ENCODE results near the gene SEPTIN10.
"Not testable (repeated sequence)": the region's sequence is repeated elsewhere in the genome, so short reads cannot be mapped to it uniquely, and the experiment has no call there.

SEPTIN10 gene

DNA sequence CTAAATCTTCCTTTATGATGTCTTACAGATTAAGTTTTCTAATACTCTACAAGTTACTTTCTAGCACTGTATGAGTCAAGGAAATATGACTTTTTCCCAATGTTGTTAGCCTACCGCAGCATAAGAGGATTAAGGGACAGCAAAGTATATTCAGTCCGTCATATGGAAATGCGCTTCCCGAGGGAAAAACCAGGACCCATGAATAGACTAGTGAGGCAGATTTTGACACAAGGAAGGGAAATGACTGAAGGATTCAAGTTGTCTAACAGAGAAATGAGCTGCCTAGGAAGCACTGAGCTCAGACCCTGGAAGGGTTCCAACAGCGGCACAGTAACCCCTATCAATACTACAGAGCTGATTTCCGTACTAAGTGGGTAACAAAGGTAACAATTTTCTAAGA is 12.0 kb downstream of the SEPTIN10 start:
- no peak for DNase-seq (ENCODE audit: low read depth)

DNA sequence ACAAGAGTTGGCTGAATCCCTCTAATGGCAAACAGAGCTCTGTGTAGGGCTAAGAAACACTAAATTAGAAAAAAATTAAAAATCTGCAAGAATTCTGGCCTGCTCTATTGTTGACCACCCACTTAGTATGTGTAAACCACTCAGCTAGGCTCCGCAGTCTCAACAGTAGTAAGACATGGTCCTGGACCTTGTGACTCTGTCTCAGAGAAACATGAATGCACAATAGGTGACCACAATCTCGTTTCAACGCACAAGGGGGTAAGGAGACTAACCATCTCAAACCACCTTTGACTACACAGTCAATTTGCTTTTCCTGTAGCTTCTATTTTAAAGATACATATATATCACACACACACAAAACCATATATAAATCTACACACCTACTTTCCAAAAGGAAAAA is 16.5 kb downstream of the SEPTIN10 start:
- no peak for DNase-seq (ENCODE audit: low read depth)

DNA sequence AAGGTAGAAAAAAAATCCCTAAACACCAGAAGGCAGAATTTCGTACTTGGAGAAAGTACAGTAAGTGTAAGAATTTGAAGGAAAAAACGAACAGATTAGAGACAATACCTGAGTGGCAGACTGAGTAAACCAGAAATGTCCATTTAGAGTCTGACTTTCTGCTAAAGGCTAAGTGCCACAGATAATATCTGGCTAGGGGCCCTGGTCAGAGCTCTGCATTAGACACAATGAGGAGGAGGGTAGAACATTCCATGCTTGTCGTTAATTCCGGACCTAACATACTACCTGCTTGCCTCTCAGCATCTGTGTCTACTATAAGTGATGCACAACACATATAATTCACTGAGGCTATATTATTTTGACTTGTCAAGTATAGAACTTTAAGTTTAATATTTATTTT is 18.1 kb downstream of the SEPTIN10 start:
- no peak for DNase-seq (ENCODE audit: low read depth)

DNA sequence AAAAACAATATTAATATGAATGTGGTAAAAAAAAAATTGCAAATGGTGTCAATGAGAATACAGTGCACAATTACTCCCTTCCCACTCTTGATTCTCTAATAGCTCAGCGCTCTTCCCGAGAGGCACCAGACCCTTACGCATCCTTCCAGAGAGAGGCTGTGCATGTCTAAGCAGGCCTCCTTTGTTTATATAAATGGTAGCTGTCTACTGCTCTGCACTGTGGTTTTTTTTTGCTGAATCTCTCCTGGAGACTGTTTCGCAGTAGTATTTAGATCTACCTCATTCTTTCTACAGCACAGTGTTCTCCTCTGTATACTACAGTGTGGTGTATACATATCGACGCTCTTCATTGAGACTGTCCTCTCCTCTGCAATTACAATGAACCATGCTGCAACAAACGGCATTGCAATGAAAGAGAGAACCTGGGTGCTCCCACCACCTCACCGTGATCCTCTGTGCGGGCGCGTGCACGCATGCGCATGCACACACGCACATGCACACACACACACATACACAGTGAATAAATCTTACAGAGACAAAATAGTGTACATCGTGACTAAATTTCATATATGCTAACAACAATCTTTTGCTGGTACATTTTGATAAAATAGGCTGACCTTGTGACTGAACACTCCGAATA is 19.4 kb downstream of the SEPTIN10 start:
- peak; percentile 76 for DNase-seq (ENCODE audit: low read depth)

DNA sequence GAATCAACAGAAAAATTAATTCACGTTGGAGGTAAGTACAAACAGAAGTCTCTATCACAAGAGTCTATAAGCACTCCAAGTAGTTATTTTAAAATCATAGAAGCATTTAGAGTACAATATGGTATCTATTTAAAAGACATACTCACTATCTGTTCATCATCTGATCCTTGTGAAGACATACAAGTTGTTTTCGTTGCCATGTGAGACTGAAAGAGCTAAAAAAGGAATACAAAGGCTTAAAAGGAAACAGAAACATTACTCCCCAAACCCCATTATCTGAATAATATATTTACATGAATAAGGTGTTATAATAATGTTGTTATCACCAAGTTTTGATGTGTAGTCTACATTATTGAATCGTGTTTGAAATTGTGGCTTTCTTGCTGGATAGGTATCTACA is 20.9 kb downstream of the SEPTIN10 start:
- no peak for DNase-seq (ENCODE audit: low read depth)

DNA sequence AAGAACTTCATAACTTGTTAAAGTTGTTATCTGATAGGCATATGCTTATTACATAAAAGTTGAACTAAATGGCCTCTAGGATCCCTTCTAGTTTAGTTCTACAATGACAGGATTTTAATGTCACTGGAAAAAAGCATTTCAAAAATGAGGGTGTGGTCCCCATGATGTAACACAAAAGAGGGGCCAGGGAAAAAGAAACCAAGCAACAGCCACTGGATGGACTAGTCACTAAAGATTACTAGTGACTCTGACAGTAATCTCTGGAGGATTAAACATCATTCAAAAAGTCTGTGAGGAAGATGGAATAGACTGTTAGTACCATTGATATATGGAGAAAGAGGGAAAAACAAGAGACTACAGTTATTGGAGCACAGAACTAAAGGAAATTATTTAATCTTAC is 22.6 kb downstream of the SEPTIN10 start:
- no peak for DNase-seq (ENCODE audit: low read depth)

DNA sequence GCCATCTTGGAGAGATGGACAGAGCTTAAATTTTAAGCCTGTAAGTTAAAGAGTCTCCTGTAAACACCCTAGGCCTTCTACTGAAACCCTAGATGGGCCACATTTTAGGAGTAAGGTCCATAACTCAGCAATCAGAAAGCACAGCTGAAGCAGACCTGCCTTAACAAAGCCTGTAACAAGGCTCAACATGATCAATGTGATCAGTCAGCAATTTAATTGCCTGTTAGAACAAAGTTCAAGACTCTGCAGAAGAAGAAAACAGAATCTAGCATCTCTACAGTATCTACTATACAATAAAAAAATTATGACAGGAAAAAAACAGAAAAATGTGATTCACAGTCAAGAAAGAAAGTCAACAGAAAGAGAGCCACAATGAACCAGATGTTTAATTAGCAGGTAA is 27.1 kb downstream of the SEPTIN10 start:
- no peak for DNase-seq (ENCODE audit: low read depth)

DNA sequence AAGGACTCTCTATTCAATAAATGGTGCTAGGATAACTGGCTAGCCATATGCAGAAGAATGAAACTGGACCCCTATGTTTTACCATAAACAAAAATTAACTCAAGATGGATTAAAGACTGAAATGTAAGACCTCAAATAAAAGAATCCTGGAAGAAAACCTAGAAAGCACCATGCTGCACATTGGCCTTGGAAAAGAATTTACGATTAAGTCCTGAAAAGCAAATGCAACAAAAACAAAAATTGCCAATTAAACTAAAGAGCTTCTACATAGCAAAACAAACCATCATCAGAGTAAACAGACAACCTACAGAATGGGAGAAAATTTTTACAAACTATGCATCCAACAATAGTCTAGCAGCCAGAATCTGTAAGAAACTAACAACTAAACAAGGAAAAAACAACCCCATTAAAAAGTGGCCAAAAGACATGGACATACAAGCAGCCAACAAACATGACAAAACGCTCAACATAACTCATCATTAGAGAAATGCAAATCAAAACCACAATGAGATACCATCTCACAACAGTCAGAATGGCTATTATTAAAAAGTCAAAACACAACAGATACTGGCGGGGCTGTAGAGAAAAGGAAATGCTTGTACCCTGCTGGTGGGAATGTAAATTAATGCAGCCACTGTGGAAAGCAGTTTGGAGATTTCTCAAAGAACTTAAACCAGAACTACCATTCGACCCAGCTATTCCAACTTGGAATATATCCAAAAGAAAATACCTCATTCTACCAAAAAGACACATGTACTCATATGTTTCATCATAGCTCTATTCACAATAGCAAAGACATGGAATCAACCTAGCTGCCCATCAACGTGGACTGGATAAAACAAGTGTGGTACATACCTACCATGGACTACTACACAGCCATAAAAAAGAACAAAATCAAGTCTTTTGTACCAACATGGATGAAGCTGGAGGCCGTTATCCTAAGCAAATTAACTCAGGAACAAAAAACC is 30.6 kb downstream of the SEPTIN10 start:
- peak; percentile 54 for DNase-seq (ENCODE audit: low read depth)

DNA sequence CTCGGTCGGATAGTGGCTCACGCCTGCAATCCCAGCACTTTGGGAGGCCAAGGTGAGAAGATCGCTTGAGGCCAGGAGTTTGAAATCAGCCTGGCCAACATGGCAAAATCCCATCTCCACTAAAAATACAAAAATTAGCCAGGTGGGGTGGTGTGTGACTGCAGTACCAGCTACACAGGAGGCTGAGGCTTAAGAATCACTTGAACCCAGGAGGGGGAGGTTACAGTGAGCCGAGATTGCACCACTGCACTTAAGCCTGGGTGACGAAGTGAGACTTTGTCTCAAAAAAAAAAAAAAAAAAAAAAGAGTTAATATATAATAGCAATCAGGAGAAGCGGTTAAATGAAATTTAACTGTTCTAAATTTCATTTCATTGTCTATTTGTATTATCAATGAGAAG is 36.1 kb downstream of the SEPTIN10 start:
- not testable (repeated sequence) for DNase-seq (ENCODE audit: low read depth)

DNA sequence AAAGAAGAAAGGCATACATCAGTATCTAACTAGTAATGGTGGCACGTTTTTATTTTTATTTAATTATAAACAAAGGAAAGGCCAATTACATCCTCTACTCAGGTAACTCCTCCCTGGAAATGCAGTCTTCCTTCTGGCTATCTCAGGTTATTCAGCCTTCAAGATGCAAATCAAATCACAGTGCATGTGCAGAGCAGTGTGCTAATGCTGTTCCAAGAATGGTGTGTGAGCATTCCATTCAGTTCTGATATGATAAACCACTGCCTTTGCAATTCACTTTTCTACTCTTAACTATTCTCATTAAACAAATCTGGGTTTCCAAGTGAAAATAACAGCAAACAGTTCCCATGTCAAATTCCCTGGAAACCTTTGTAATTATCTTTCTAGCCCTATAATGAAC is 38.4 kb downstream of the SEPTIN10 start:
- no peak for DNase-seq (ENCODE audit: low read depth)

DNA sequence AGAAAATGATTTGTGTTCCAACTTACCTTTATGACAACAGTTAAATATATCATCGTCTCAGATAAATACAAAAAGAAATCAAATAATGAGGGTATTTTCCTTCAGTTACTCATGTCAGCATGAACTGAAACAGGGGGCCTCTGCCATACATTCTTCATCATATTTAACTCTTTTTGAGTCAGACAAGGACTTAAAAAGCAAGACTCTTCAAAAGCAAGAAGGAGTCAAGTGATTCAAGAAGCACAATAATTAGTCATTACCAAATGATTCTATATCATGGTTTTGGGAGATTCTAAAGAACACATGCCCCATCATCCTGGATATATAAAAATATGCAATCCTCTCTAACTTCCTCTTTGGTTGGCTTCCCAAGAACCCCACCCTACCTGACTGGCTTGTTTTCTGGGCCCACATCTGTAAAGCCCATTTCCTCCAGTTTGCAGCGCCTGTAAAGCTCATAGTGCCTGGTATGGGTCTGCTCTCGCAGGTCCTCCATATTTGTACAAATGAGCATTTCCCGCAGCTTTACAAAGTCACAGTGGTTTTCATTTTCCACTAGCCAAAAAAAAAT is 49.7 kb downstream of the SEPTIN10 start:
- DNase-seq (ENCODE audit: low read depth), result no peak

DNA sequence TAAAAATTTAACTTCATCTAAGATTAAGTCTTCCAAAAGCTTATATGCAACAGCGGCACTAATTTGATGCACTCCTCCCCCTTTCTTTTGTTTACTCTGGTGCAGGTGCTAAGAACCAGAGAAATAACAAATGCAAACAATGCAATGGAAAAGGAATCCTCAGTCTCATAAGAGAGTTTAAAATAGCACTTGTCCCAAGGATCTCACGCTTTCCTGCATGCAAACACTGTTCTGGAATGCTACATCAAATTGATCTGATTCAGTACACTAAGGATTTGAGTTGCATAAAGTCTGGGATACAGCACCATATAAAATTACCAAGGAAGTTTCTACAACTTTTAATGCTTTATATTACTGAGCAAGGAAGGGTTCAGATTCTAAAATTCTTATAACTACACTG is 50.5 kb downstream of the SEPTIN10 start:
- DNase-seq (ENCODE audit: low read depth), result no peak

DNA sequence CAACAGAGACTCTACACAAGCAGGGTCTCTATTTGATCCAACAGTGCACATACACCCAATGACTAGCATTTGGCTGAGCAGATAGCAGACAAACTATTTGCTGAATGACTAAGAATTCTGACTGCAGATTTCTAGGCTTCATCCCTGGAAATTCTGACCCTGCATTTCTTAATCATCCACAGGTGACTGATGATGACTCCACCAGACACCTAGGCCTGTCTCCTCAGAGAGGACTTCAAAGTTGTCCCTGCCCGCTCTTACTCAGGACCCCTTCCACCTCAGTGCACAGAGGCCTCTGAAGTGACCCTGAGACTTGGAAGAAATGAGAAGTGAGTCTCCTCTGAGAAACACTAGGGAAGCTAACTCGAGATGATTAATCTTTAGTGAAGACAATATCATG is 51.3 kb downstream of the SEPTIN10 start:
- DNase-seq (ENCODE audit: low read depth), result no peak

DNA sequence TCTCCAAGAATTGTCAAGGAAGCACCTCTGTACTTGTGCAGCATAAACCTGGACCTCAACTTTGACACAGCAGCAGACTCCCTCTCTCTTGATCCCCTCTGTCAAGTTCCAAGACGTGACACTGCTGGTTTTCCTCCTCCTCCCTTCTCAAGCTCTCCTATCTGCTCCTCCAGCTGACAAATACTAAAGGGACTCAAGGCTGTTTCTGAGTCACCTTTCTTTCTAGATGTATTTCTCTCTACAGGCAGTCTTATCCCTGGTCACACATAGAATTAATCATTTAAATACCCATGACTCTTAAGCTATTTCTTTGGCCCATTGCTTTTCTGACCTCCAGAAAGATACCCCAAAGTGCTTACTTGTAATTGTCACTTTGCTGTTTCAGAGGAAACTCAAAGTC is 53.5 kb downstream of the SEPTIN10 start:
- DNase-seq (ENCODE audit: low read depth), result peak; percentile 44

DNA sequence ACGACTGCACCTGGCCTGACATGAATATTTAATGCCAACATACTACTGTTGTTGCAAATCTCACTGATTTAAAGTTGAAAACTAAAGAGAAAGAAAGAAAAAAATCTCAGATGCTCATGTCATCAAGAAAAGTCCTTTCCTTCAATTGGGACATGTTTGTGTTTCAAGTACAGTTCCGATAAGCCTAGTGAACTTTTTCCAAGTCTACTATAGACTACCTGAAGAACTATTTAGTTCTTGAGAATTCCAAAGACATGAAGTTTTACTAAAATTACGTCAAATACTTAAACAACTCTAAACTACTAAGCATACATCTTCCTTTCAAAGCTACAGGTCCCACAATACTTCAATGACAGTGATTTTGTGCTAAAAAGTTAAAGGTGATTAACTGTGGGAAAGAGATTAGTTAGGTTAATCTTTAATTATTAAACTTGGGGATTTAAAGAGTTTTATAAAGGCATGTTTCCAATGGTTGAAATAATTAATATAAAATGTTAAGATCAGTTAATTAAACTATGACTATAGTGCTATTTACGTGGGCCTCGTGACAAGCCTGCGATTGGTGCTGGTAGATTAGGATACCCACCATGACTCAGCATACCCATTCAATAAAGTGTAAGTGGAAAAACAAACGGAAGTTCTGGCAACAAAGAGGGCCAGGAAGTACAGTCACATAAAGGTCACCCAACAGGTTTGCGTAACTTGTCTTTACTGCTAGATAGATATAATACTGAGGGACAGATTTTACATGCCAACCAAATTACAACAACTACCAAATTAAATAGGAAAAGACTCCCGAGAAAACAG is 55.5 kb downstream of the SEPTIN10 start:
- peak; percentile 62 for DNase-seq (ENCODE audit: low read depth)

DNA sequence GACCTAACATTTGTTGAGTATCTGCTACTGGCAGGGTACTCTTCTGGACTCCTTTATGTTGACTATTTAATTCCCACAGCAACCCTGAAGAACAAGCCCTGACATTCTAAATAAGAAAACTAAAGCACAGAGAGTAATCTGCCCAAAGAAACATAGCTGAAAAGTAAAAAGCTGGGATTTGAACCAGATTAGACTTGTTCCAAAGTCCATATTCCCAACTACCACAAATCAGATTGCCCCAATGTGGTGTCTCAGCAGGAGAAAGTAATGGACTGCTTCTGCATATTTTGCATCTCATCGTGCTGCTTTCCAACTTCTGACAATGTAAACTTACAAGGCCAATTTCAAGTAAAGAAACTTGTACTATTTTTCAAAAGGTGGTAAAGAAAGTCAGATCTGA is 56.5 kb downstream of the SEPTIN10 start:
- DNase-seq (ENCODE audit: low read depth), result no peak

DNA sequence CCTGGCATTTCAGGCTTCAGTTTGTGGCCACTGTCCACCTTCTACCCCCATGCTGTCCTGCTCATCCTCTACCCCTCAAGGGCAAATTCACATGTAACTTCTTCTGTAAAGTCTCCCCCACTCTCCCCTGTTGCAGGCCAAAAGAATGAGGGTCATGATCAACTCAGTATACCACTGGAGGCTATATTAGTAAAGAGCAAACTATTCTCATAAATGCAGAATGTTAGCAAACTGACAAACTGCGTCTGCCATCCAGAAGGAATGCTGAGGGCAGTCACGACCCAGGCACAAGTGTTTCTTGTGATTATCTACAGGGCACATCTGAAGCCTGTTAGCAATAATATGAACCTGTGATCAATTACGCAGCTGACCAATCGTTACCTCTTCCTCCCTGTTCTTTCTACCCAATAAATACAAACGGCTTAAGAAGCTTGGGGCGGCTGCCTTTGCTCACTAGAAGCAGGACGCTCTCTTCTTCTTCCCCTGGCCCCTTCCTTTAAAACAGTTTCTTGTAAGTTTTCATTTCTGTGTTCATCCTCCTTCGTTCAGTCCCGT is 58.3 kb downstream of the SEPTIN10 start:
- DNase-seq (ENCODE audit: low read depth), result no peak

DNA sequence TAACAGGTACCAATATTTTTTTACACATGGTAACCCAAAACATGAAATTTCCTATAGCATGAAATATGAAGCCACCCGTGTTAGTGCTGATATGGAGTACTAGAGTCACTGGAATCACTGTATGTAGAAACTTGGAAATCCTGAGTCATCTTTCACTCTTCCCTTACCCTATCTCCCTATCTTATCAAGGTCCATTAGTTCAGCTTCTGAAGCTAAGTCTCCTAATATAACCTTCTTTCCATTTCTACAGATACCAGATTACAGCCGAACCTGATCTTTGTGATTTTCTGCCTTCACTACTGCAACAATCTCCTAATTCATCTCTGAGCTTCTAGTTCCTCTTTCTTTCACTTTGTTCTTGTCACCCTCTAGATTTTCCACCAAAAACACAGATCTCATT is 59.0 kb downstream of the SEPTIN10 start:
- peak; percentile 68 for DNase-seq (ENCODE audit: low read depth)

DNA sequence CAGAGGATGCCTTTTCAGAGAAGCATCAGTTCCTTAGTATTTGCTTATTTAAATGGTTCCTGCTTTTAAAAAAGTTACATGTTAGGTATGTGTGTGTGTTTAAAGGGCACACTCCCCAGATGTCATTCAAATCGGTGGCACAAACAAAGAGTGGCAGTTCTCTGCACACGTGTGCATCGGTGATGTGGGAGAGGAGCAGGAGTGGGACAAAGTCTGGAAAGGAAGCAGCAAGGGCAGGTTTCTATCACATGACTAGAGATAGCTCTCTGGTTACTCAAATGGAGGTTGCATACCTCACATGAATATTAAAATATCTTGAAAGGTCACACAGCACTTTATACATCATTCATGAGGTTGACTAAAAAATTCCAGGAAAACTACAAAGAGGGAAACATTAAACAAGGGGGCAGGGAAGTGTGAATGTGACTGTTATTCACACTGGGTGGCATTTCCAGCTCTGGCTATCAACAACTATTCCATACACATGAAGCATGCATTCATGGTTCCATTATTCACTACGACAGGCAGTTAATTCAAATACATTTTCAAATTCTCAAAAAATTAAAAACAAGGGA is 64.7 kb downstream of the SEPTIN10 start:
- DNase-seq (ENCODE audit: low read depth), result no peak

DNA sequence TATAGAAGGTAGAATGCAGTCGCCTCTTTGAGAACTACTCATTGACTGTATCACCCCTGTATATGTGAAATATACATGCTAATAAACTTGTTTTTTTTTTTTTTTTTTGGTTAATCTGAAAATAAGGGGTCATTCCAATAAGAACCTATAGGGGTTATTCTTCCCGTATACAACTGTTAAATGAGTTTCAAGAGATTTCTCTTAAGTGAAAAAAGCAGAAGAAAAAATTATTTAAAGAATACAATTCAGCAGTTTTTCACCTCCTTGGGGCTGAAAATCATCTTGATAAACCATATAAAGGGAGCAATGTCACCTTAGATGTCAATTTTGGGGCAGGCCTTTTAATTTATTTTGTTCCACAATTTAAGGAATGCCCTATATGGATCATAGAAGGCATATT is 66.5 kb downstream of the SEPTIN10 start:
- DNase-seq (ENCODE audit: low read depth), result no peak

DNA sequence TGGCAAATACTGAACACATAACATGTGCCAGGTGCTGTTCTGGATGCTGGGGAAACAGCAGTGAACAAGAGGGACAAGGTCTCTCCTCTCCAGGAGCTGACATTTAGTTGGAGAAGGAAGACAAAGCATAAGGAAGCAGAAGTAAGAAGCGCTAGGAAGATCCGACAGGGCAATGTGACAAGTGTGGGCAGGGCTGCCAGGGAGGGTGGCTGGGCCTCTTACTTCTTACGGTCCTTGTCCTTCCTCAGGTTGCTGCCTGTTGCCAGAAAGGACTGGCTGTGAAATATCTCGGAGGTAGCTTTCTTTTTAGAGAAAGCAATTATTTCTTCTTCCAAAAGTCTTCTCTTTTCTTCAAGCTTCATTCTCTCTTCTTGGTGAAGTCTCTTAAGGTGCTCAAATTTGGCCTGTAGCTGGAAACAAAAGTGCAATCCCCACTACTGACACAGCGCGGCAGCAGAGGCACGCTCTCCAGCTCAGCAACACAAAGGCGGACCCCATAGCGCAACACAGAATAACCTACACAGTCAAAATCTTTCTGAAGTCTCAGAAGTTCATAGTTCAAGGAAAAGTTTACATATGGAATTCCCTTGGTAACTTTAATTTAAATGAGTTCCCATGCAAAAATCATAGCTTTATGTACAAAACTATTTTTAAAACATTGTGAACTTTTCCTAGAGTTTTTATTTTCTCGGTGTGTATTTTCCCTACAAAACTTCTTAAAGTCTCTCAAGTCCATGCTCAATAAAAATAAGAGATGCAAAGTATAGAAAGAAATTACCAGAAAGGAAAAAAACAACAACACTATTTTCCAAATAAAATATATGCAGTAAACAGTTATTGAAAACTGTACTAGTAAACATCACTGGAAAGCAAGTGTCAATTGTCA is 67.7 kb downstream of the SEPTIN10 start:
- DNase-seq (ENCODE audit: low read depth), result peak; percentile 40
